Right atrium auricular region (tissue), 2 donors: ENCODE data around the gene SLC2A10. TPM values are rescaled to one million over a fixed set of nuclear protein-coding genes. Genes with fewer than 3 reads are reported as not detected.

ENCODE experiments used
- DNase-seq: peaks from one replicate; pipeline ENCODE4 v3.0.0-alpha.2; 2019; ENCODE audit warnings: low spot score
- H3K27ac ChIP-seq, 2 donors: fragments of 200-600 bp; sonication (generic); 1 replicate in 1 of 2; 2 replicates in 1 of 2; pipeline ENCODE4 v1.5.1; 2016 to 2019
- H3K27me3 ChIP-seq, 2 donors: fragments of 200-600 bp; sonication (generic); one replicate each; pipeline versions ENCODE4 v1.5.1 to v1.6.0; 2017 to 2019
- H3K36me3 ChIP-seq: fragments of 200-600 bp; sonication (generic); one replicate; pipeline ENCODE4 v1.5.1; 2016
- H3K4me1 ChIP-seq, 2 donors: fragments of 200-600 bp; sonication (generic); one replicate each; pipeline versions ENCODE4 v1.5.1 to v1.6.0; 2017 to 2019
- H3K4me3 ChIP-seq, 2 donors: fragments of 200-600 bp; sonication (generic); 1 replicate in 1 of 2; 2 replicates in 1 of 2; pipeline ENCODE4 v1.5.1; 2017 to 2019; ENCODE audit warnings: mild to moderate bottlenecking in 1 of 2, moderate library complexity in 1 of 2
- H3K9me3 ChIP-seq, 2 donors: fragments of 200-600 bp; sonication (generic); one replicate each; pipeline ENCODE4 v1.5.1; 2019
- CTCF ChIP-seq, 2 donors: fragments of 200-600 bp; sonication (generic); IDR thresholded peaks; one replicate each; pipeline ENCODE4 v1.5.1; 2019; ENCODE audit warnings: antibody characterized with exemption in 2 of 2
- total RNA-seq, 2 donors: library from RNA; depleted of rRNA; stranded (reverse); fragments of >200 nt; gene quantifications; one replicate each; pipeline ENCODE4 v1.1.0, GENCODE V29; 2016

Gene SLC2A10
- total RNA-seq, 2 donors from 2014 or later: 5.6 to 6.4 TPM

GRCh38 chr20:46715292-46715756, 5.9 kb downstream of the SLC2A10 start:
- TF ChIP-seq CTCF (IDR thresholded peaks at IDR 0.05): no peak
- Histone ChIP-seq H3K4me1 (peaks cover 0 to 5% of the 10 kb centered on the region in 2 donors), H3K4me3 (no peak overlapping the region), H3K36me3 (no peaks in the 10 kb centered on the region), H3K27me3 (no peaks in the 10 kb centered on the region), H3K9me3 (no peaks in the 10 kb centered on the region), H3K27ac (no peak overlapping the region)
- no peak for DNase-seq

- Histone ChIP-seq H3K27ac (no peak overlapping the region), H3K27me3 (no peaks in the 10 kb centered on the region), H3K4me1 (no peaks in the 10 kb centered on the region), H3K9me3 (peaks cover 0 to 12% of the 10 kb centered on the region in 2 donors), H3K36me3 (no peaks in the 10 kb centered on the region), H3K4me3 (no peak overlapping the region)
- TF ChIP-seq CTCF (IDR thresholded peaks at IDR 0.05): no peak
- no peak for DNase-seq
Observed at GRCh38 chr20:46717818-46718541, 8.5 kb downstream of the SLC2A10 start.

- H3K4me3 ChIP-seq: no peak overlapping the region
- peaks cover 0 to 16% of the 10 kb centered on the region in 2 donors for H3K9me3 ChIP-seq
- no peaks in the 10 kb centered on the region for H3K36me3 ChIP-seq
- no peak for TF ChIP-seq CTCF (IDR thresholded peaks at IDR 0.05)
- H3K27me3 ChIP-seq: no peaks in the 10 kb centered on the region
- DNase-seq: no peak
- H3K4me1 ChIP-seq: no peaks in the 10 kb centered on the region
- no peak overlapping the region for H3K27ac ChIP-seq
Observed at GRCh38 chr20:46720019-46720418, 10.6 kb downstream of the SLC2A10 start.

- peaks cover 0 to 16% of the 10 kb centered on the region in 2 donors for H3K9me3 ChIP-seq
- no peak for DNase-seq
- H3K27me3 ChIP-seq: no peaks in the 10 kb centered on the region
- no peaks in the 10 kb centered on the region for H3K4me1 ChIP-seq
- H3K36me3 ChIP-seq: no peaks in the 10 kb centered on the region
- no peak overlapping the region for H3K4me3 ChIP-seq
- H3K27ac ChIP-seq: no peak overlapping the region
- TF ChIP-seq CTCF (IDR thresholded peaks at IDR 0.05): no peak
Observed at GRCh38 chr20:46720776-46721425, 11.5 kb downstream of the SLC2A10 start.

GRCh38 chr20:46721476-46721875, 12.0 kb downstream of the SLC2A10 start:
- H3K4me1 ChIP-seq: no peaks in the 10 kb centered on the region
- no peaks in the 10 kb centered on the region for H3K27me3 ChIP-seq
- DNase-seq: no peak
- TF ChIP-seq CTCF (IDR thresholded peaks at IDR 0.05): no peak
- no peak overlapping the region for H3K4me3 ChIP-seq
- H3K9me3 ChIP-seq: peaks cover 0 to 16% of the 10 kb centered on the region in 2 donors
- H3K27ac ChIP-seq: no peak overlapping the region
- H3K36me3 ChIP-seq: no peaks in the 10 kb centered on the region
